Calu3 (cell line): ENCODE measurements around the gene UQCC2. TPM values are rescaled to one million over a fixed set of nuclear protein-coding genes. Genes with fewer than 3 reads are reported as not detected.

Source experiments
- BruUV-seq: library from RNA; stranded (reverse); fragments of 400-500 nt; replicated peaks from 2 replicates; lab custom pipeline; 2021; lab: Mats Ljungman, UMichigan
- CTCF ChIA-PET: fragments of 300-600 bp; sonication (Branson Sonifier 250); formaldehyde crosslinking; loops from one replicate; lab custom pipeline; 2022; ENCODE audit warnings: antibody characterized with exemption; lab: Charles Lee
- DNase-seq: peaks from one replicate; pipeline ENCODE4 v3.0.0; 2022
- H3K27ac Mint-ChIP-seq: one replicate; pipeline ENCODE4 v1.8.0; 2022; ENCODE audit warnings: mixed read lengths; ENCODE audit not compliant: unreplicated experiment
- H3K27me3 Mint-ChIP-seq: one replicate; pipeline ENCODE4 v1.8.0; 2022; ENCODE audit warnings: mixed read lengths; ENCODE audit not compliant: unreplicated experiment
- H3K36me3 Mint-ChIP-seq: one replicate; pipeline ENCODE4 v1.8.0; 2022; ENCODE audit warnings: mild to moderate bottlenecking, moderate library complexity, mixed read lengths; ENCODE audit not compliant: insufficient read depth, unreplicated experiment
- H3K4me1 Mint-ChIP-seq: one replicate; pipeline ENCODE4 v1.8.0; 2022; ENCODE audit warnings: mild to moderate bottlenecking, low read depth, mixed read lengths; ENCODE audit not compliant: unreplicated experiment
- H3K4me3 Mint-ChIP-seq: one replicate; pipeline ENCODE4 v1.8.0; 2022; ENCODE audit warnings: mild to moderate bottlenecking, low read depth, moderate library complexity, mixed read lengths; ENCODE audit not compliant: unreplicated experiment
- H3K9me3 Mint-ChIP-seq: one replicate; pipeline ENCODE4 v1.8.0; 2022; ENCODE audit warnings: low read depth, mixed read lengths; ENCODE audit not compliant: unreplicated experiment
- intact Hi-C: fragments of 100-400 bp; cut with micrococcal nuclease; formaldehyde crosslinking; loops from one replicate; pipeline ENCODE4 v1.10.0; 2022; ENCODE audit not compliant: unreplicated experiment
- total RNA-seq: library from RNA; stranded (reverse); gene quantifications from 2 replicates; pipeline ENCODE4 v1.2.3, GENCODE V29; 2022
- TF ChIP-seq, protein P1 (sequence below): fragments of 200-600 bp; IDR thresholded peaks from one replicate; pipeline ENCODE4 v1.8.0; 2022; ENCODE audit warnings: antibody characterized with exemption; ENCODE audit not compliant: unreplicated experiment

The UQCC2 gene
- total RNA-seq, 1 experiment from 2014 or later: 142 TPM

- peaks cover 9% of the 10 kb centered on the region for H3K4me1 Mint-ChIP-seq
- DNase-seq: peak; percentile 85
- no peak overlapping the region for H3K4me3 Mint-ChIP-seq
- intact Hi-C loops: loop anchor here (1.0 kb wide), 1 partner anchor 115 kb away; no protein-coding TSS in a partner anchor
- no peaks in the 10 kb centered on the region for H3K27me3 Mint-ChIP-seq
- TF ChIP-seq, protein P1, sequence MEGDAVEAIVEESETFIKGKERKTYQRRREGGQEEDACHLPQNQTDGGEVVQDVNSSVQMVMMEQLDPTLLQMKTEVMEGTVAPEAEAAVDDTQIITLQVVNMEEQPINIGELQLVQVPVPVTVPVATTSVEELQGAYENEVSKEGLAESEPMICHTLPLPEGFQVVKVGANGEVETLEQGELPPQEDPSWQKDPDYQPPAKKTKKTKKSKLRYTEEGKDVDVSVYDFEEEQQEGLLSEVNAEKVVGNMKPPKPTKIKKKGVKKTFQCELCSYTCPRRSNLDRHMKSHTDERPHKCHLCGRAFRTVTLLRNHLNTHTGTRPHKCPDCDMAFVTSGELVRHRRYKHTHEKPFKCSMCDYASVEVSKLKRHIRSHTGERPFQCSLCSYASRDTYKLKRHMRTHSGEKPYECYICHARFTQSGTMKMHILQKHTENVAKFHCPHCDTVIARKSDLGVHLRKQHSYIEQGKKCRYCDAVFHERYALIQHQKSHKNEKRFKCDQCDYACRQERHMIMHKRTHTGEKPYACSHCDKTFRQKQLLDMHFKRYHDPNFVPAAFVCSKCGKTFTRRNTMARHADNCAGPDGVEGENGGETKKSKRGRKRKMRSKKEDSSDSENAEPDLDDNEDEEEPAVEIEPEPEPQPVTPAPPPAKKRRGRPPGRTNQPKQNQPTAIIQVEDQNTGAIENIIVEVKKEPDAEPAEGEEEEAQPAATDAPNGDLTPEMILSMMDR: peak; percentile 88
- no TSS peak for BruUV-seq
- CTCF ChIA-PET: interaction anchor here (0.6 to 1.6 kb wide), 8 partner anchors 11 to 121 kb away, joined by 3 to 7 read pairs (median 4); partner anchors contain the start of genes BAK1 and UQCC2
- H3K27ac Mint-ChIP-seq: no peak overlapping the region
- H3K36me3 Mint-ChIP-seq: peaks cover 77% of the 10 kb centered on the region
- H3K9me3 Mint-ChIP-seq: no peaks in the 10 kb centered on the region
Observed at GRCh38 chr6:33700391-33701050, 11.0 kb downstream of the UQCC2 start.

GRCh38 chr6:33699739-33700138, 11.8 kb downstream of the UQCC2 start:
- H3K4me1 Mint-ChIP-seq: peaks cover 9% of the 10 kb centered on the region
- H3K4me3 Mint-ChIP-seq: no peak overlapping the region
- no peak for DNase-seq
- CTCF ChIA-PET: interaction anchor here (1.3 kb wide), 1 partner anchor 120 kb away, joined by 4 read pairs; the partner anchor contains the start of gene BAK1
- no peak overlapping the region for H3K27ac Mint-ChIP-seq
- H3K27me3 Mint-ChIP-seq: no peaks in the 10 kb centered on the region
- no peaks in the 10 kb centered on the region for H3K9me3 Mint-ChIP-seq
- peaks cover 77% of the 10 kb centered on the region for H3K36me3 Mint-ChIP-seq
- intact Hi-C loops: loop anchor here (1.0 kb wide), 1 partner anchor 114 kb away; no protein-coding TSS in a partner anchor
- BruUV-seq: no TSS peak
- TF ChIP-seq, protein P1: no peak

DNA sequence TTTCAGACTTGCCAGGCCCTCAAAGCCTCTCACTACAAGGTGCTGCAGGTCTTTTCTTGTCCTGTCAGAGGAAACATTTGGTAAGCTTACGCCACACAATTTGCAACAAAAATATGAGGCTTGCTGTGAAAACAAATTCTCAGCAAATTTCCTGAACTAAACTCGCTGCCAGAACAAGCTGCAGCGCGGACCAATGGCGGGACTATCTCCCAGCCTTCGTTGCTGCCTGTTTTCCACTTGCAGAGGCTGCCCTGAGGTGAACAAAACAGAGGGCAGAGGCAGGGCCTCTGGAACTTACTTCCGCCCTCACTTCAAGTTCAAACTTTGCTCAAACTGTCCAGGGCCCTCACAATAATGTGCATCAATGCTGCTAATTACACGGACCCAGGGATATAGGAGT, 12.4 kb downstream of the UQCC2 start:
- no TSS peak for BruUV-seq
- Mint-ChIP-seq H3K36me3 (peaks cover 77% of the 10 kb centered on the region), H3K9me3 (no peaks in the 10 kb centered on the region), H3K4me1 (peaks cover 9% of the 10 kb centered on the region), H3K27ac (no peak overlapping the region), H3K27me3 (no peaks in the 10 kb centered on the region), H3K4me3 (no peak overlapping the region)
- DNase-seq: no peak
- CTCF ChIA-PET: no interaction called here
- TF ChIP-seq, protein P1: no peak
- intact Hi-C loops: no loop called here

GRCh38 chr6:33698494-33698893, 13.0 kb downstream of the UQCC2 start:
- Mint-ChIP-seq H3K36me3 (peaks cover 77% of the 10 kb centered on the region), H3K27ac (no peak overlapping the region)

More at GRCh38 chr6:33698494-33698893, 13.0 kb downstream of the UQCC2 start:
- Mint-ChIP-seq H3K4me3 (no peak overlapping the region), H3K27me3 (no peaks in the 10 kb centered on the region), H3K9me3 (no peaks in the 10 kb centered on the region), H3K4me1 (peaks cover 9% of the 10 kb centered on the region)
- CTCF ChIA-PET: no interaction called here
- DNase-seq: no peak
- no TSS peak for BruUV-seq
- TF ChIP-seq, protein P1: no peak
- intact Hi-C loops: no loop called here
